DMS153 treated with DMSO at 0.1 percent for 48 hours (cell line): Measurements from ENCODE around the gene HOXC4.
A peak's percentile ranks its signal among the peaks of the same experiment; 100 is the strongest.

ENCODE experiments used
- DNase-seq: peaks from one replicate; lab custom pipeline; 2025; ENCODE audit not compliant: unreplicated experiment; lab: John Stamatoyannopoulos, UW

The HOXC4 gene

GRCh38 chr12:54053751-54054741, at the start of gene HOXC4:
TSS of gene HOXC4 (plus strand) at chr12:54053835. CDS start at chr12:54053923, 88 bp downstream.
- DNase-seq: no peak

DNA sequence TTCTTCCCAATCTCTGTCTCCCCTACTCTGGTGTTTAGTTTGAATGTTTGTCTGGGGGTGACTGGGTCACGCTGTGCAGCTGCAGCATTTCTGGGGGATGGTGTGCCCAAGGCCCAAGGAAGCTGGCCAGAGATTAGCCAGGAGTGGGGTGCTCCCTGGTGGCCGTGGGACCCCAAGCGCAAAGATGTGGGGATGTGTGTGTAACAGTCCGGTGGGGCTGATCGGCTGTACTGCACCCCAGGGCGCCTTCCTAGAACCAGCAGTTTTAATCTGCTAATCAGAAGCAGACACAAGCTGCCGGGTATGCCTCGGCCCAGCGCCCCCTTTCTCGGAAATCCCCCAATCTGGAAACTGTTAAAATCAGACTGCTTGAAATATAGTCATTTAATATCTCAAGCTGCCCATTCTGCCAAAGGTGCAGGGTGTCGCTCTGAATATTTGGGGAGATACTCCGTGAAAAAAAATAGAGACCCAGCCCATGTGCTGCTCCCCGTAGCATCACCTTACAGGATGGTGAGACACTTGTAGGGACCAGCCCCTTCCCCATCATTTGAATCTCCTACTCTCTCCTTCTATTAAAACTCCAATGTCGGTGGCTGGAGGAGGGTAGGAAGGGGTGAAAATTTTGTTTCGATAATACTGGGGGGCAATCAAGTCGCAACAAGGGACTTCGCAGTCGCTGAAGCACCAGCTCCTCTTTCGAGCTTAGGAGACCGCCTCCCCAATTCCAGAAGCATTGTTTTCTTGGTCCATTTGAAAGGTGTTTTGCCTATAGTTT, 49.4 kb upstream of the HOXC4 start:
- DNase-seq: no peak

DNA sequence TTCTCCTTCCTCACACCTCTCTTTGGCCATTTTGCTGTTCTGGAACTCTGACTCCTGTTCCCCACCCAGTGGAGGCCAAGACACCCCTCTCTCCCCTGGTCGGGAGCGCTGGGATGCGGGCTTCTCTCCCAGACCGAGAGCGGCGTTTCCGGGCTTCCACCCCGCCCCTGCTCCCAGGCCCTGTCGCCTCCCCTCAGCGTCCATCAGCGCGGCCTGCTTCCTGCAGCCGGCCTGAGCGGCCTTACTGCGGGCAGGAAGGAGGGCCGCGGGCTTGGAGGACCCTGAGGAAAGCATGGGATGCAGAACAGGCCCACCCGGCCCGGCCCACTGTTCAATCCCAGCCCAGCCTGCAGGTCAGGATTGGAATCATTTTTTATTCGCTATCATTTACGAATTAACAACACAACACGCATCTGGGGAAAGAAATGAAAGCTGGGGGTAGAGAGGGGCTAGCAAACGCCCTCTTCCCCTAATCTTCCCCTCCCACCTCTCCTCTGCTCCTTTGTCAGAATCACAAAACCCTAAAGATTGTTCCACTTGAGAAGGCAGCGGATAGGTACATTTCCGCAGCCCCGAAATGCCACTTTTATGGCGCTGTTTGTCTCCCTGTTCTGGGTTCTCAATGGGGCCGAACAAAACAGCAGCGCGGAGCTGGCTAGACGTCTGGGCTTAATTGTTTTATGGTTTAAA, 48.6 kb upstream of the HOXC4 start:
- DNase-seq: no peak

- no peak for DNase-seq
Measured at GRCh38 chr12:54005531-54005852, 48.1 kb upstream of the HOXC4 start.

DNA sequence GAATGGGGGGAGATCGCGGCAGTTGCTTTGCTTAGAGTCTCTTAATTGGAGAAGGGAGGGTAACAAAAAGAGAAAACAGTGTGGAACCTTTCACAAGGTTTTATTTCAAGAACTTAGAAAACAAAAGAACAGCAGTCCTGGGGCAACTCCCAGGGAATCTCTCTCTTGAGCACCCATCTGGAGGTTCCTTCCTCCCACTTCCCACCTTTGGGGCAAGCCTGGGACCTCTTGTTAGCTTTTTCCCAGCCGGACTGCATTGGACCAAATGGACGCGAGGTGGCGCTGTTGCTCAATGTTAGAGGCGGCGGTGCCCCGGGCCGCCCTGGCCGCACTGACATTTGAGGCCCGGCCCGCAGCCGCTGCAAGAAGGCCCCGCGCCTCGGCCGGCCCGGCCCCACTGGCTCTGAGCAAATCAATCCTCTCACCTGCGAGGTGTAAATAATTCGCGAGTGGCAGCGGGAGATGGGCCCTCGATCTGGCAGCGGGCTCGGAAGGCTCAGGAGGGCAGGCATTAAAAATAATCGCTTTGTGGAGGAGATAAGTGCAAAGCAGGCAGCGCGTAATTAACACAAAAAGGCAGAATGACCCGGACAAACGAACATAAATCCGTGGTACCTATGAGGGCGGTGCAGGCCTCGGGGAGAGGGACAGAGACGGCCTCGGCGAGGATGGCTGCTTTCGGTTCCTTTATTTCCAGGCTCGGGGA, 47.6 kb upstream of the HOXC4 start:
- DNase-seq: peak; percentile 25

DNA sequence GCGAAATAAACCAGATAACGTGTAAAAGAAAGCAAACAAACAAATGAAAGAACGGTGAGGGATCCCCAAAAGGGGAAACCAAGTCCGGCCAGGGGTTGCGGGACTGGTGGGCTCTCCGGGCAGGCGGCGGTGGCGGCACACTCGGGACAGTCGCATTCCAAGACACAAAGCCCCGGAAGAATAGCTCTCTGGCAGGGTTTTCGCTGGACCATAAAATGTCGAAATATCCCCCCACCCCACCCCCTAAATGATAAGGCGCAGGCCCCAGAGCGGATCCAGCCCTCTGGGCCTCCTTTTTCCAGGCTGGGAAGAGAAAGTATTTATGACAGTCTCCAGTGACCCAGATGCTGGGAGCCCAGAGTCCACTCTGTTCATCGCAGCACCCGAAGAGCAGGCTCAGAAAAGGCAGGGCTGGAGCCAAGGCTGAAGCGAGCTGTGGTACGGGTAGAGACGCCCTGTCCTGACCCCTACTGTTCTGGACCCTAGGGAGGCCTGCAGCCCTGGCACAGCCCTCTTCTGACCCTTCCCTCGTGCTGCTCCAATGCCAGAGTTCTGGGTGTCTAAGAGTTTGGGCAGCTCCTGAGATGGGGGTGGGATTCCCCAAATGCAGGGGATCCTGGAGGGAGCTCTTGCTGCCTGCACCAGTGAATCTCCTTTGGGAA, 46.9 kb upstream of the HOXC4 start:
- DNase-seq: no peak

DNA sequence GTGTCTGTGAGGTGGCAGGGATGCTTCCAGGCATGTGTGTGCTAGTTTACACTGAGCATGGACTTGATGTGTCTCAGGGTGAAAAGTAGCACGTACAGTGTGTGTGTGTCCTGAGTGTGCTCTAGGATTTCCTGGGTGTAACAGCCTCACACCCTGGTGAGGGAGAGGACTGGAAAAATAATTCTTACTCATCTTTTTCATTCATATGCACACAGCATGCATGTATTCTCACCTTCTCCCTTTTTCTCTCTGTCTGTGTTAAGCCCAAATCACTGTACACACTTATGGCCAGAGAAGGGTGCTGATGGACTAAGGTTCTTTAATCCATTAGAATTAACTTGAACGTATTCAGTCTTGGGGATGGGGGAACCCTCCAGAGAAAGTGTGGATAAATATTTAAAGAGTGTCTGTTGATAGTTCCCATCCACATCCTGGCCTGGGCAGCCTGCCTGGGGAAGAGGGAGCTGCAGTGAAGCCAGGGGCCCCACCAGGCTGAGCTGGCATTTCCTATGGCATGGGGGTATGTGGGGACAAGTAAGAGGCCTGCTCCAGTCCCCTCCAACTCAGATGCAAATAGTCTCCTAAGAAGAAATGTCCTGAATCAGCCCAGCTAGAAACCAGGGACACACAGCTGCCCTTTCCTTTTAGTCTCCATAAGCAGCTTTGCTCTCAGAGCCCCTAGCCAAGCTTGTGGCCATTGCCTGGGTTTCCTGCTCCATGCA, 45.9 kb upstream of the HOXC4 start:
- no peak for DNase-seq

- no peak for DNase-seq
Measured at GRCh38 chr12:54008260-54008552, 45.4 kb upstream of the HOXC4 start.

DNA sequence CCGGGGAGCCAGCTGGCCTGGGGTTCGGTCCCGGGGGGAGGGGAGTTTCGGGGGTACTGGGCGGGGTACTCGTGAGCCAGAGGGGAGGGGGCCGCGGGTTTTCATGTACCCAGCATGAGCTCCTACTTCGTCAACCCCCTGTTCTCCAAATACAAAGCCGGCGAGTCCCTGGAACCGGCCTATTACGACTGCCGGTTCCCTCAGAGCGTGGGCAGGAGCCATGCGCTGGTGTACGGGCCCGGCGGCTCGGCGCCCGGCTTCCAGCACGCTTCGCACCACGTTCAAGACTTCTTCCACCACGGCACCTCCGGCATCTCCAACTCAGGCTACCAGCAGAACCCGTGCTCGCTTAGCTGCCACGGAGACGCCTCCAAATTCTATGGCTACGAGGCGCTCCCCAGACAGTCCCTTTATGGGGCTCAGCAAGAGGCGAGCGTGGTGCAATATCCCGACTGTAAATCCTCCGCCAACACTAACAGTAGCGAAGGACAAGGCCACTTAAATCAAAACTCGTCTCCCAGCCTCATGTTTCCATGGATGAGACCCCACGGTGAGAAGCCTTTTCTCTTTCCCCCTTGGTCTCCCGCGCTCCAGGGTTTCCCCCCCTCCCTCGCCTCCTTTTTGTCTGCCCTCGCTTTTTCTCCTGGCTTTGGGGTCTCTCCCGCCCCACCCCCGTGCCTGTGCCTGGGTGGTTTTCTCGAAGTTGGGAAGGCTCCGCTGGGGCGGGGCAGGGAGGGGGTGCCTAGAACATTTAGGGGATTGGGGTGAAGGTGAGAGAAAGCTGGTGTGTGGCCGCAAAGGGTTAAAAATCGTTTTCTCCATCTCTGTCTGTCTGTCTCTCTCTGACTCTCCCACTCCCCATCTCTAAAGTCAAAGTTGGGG, 44.2 kb upstream of the HOXC4 start:
- no peak for DNase-seq

DNA sequence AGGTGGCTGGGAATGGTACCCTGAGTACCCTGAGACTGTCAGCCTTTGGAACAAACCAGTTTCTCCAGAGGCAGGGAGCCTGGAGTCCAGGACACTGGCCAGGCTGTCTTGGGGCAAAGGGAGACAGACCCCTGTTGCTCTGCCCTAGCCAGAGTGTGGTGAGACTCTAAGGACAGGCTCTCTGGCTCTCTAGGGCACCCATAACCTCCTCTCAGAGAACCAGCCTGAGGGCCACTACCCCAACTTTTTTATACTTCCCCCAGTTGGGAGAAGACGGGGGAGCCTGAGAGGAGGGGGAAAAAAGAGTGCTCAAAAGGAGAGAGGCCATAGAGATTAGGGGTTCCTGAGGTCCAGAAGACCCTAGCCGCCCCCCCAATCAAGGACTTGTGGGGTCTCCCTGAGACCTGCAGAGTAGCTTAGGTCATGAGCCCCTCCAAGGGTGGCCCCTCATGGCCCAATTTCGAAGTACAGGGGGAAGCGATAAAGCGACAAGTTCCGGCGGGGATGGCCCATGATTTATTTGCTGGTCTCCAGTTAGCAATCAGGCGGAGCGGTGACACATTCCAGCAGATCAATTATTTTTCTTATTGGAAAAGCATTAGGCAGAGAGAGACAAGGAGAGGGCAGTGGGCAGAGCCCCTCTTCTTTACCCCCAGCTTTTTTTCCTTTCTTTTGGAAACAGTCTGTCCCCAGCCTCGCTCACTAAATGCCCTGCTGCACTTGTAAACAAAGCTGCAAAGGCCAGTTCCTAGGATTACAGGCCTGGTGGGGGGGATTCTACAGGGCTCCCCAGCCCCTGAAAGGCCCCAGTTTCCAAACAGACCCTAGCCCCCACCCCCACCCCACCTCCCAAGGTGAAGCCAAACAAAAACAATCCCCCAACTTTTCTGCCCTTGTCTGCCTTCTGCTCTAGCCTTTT, 43.3 kb upstream of the HOXC4 start:
- no peak for DNase-seq

GRCh38 chr12:54010972-54011664, 42.5 kb upstream of the HOXC4 start:
- no peak for DNase-seq

DNA sequence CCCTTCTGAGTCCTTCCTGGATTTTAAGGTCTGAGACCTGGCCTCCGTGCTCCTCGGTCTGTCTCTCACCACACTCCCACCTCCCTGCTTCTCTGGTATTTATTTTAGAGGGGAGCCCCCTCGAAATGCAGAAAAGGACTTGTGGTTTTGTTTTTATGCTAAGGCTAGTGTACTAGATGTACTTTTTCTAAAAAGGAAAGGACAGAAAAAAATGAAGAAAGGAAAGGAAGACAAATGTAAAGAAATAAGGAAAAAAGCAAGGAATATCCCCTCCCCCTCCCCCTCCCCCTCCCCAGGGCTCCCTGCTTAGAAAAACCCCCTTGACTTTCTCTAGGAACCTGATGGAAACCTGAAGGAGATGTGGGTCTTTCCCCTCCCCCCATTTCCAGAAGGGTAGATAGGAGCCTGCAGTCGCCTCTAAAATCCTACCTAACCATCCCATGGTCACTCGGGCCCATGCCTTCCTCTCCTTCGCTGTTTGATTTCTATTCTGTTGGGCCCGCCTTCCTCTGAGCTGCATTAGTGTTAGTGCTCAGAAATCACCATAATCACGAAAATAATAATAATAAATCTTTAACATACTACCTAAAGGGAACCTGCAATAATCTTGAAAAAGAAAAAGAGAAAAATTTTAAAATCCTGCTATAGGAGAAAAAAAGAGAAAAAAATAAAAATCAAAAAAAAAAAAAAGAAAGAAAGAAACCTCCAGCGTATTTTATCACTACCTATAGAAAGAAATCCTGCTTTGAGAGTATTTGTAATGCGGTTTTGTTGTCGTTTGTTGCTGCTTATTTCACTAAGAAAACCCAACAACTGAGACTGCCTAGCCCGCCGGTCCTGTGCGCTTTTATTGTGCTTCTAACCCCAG, 41.7 kb upstream of the HOXC4 start:
- no peak for DNase-seq

GRCh38 chr12:54012631-54013409, 40.8 kb upstream of the HOXC4 start:
- DNase-seq: no peak

DNA sequence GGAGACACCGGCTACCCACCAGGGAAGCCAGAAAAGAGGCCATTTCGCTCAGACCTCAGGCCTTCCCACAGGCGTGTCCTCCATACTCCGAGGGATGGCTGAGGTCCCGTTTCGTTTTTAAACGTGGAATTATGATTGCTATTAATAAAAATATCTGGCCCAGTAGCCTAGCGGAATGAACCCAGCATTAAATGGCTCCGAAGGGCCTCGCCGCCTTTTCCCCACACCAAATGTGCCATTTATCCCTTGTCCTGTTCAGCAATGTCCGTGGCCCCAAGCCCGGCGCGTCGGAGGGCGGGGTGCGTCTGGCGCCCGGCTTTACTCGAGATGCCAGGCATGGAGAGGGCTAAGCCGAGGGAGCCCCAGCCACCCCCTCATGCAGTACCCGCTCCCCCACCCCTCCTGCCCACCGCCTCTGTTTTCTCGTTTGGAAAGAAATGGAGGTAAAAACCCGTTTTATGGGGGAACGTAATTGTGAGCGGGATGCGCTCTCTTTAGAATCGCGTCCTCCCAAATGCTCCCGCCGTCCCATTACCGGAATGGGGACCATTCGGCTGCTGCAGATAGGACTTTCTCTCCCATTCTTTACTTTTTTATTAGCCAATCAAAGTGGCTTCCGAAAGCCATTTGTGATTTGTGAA, 39.1 kb upstream of the HOXC4 start:
- no peak for DNase-seq
